Stimulated activated effector memory CD8-positive, alpha-beta T cell treated with anti-CD3 and anti-CD28 coated beads, Interleukin-12 subunit alpha, Interleukin-12 subunit beta, amount 100 ng/mL, for 72 hours (primary cell): ENCODE measurements around the gene CXXC1.
"Not testable (repeated sequence)": the region's sequence is repeated elsewhere in the genome, so short reads cannot be mapped to it uniquely, and the experiment has no call there.

Experiments
- ATAC-seq: fragments of 150-1000 bp; cut with Tn5 transposase; 2 replicates; pipeline ENCODE4 v1.10.0; 2021
- DNase-seq, 2 donors: peaks; one replicate each; pipeline ENCODE4 v3.0.0; 2021 to 2022; ENCODE audit warnings: low spot score in 2 of 2
- H3K27ac Mint-ChIP-seq: one replicate; pipeline ENCODE4 v1.8.0; 2022; ENCODE audit warnings: mild to moderate bottlenecking, mixed read lengths
- H3K36me3 Mint-ChIP-seq: one replicate; pipeline ENCODE4 v1.8.0; 2022; ENCODE audit warnings: mild to moderate bottlenecking, mixed read lengths
- H3K4me1 Mint-ChIP-seq: one replicate; pipeline ENCODE4 v1.8.0; 2022; ENCODE audit warnings: mixed read lengths
- H3K4me3 Mint-ChIP-seq: one replicate; pipeline ENCODE4 v1.8.0; 2022; ENCODE audit warnings: mild to moderate bottlenecking, mixed read lengths
- H3K9me3 Mint-ChIP-seq: one replicate; pipeline ENCODE4 v1.8.0; 2022; ENCODE audit warnings: mixed read lengths

The CXXC1 gene

GRCh38 chr18:50287441-50288347, at the start of gene CXXC1:
CXXC1 (minus strand) TSS chr18:50287692; CDS start chr18:50287589, 103 bp downstream.
- H3K9me3 Mint-ChIP-seq: no peaks in the 10 kb centered on the region
- ATAC-seq (peak; percentile 93), DNase-seq (peak; percentile 86 to 97)
- H3K4me1 Mint-ChIP-seq: peaks cover 55% of the 10 kb centered on the region
- H3K4me3 Mint-ChIP-seq: peak within 1 kb of the TSS; percentile 96
- H3K27ac Mint-ChIP-seq: peak within 1 kb of the TSS; percentile 95
- peaks cover 50% of the 10 kb centered on the region for H3K36me3 Mint-ChIP-seq

- DNase-seq: no peak
- no peaks in the 10 kb centered on the region for H3K9me3 Mint-ChIP-seq
- no peaks in the 10 kb centered on the region for H3K4me1 Mint-ChIP-seq
- no peak overlapping the region for H3K27ac Mint-ChIP-seq
- no peak overlapping the region for H3K4me3 Mint-ChIP-seq
- no peak for ATAC-seq
- no peaks in the 10 kb centered on the region for H3K36me3 Mint-ChIP-seq
Observed at GRCh38 chr18:50334546-50335152, 47.2 kb upstream of the CXXC1 start.

DNA sequence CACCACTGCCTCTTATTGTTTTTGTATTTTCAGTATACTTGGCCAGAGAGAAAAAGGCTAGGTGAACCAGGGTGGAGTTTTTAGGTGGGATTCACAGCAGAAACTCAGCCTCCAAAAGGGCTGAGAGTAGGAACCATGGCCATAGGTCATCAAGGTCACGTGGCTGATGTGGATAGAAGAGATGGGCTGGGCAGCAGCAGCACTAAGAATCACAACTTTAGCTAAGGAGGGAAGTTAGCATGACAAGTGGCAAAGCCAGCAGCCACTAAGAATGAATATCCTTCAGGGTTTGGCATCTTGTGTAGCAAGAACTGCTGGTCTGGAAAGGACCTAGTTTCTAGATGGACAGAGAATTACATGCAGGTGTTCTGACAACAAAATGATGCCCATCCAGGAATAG, 44.2 kb upstream of the CXXC1 start:
- DNase-seq: no peak
- Mint-ChIP-seq H3K9me3 (no peaks in the 10 kb centered on the region), H3K36me3 (no peaks in the 10 kb centered on the region), H3K4me3 (no peak overlapping the region), H3K27ac (no peak overlapping the region), H3K4me1 (no peaks in the 10 kb centered on the region)
- no peak for ATAC-seq

- Mint-ChIP-seq H3K4me1 (no peaks in the 10 kb centered on the region), H3K36me3 (no peaks in the 10 kb centered on the region), H3K27ac (no peak overlapping the region), H3K9me3 (no peaks in the 10 kb centered on the region), H3K4me3 (no peak overlapping the region)
- ATAC-seq (no peak), DNase-seq (no peak)
Observed at GRCh38 chr18:50330176-50330575, 42.7 kb upstream of the CXXC1 start.

- H3K4me1 Mint-ChIP-seq: no peaks in the 10 kb centered on the region
- ATAC-seq (no peak), DNase-seq (no peak)
- no peak overlapping the region for H3K27ac Mint-ChIP-seq
- no peak overlapping the region for H3K4me3 Mint-ChIP-seq
- H3K36me3 Mint-ChIP-seq: no peaks in the 10 kb centered on the region
- no peaks in the 10 kb centered on the region for H3K9me3 Mint-ChIP-seq
Observed at GRCh38 chr18:50327983-50328382, 40.5 kb upstream of the CXXC1 start.

GRCh38 chr18:50320719-50321118, 33.2 kb upstream of the CXXC1 start:
- no peak overlapping the region for H3K27ac Mint-ChIP-seq
- H3K4me1 Mint-ChIP-seq: peaks cover 8% of the 10 kb centered on the region
- H3K36me3 Mint-ChIP-seq: no peaks in the 10 kb centered on the region
- H3K9me3 Mint-ChIP-seq: no peaks in the 10 kb centered on the region
- ATAC-seq (no peak), DNase-seq (no peak)
- peak overlapping the region; percentile 9 for H3K4me3 Mint-ChIP-seq

DNA sequence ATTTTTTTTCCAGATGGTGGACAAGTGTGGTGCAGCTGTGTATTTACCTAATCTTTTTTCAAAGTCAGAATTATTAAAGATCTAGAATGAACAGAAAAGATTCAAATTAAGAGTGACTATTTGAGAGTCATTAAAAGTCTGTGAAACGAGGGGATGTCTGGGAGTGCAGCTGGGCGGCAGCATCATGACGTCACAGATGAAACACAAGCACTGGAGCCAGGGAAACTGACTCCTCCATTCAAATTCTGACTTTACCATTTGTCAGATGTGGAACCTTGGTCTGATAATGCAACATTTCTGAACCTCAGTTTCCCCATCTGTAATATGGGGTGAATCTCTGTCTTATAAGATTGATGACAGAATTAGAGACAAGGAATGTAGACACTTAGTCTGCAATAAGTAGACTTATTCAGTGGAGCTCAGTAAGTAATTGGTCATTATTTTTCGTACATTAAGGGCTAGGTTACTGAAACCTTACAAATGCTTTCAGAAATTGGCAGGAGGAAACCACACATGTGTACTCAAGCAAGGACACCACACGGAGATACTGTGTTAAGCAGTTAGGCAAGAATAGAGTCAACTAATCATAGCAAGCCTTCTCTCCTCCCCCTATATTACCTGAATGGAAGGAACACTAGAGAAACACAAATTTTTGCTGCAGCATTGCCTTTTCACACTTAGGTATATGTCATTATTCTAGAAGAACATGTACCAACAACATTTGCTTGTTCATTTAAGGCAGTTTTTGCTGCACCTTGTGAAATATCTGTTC, 27.8 kb upstream of the CXXC1 start:
- H3K4me3 Mint-ChIP-seq: no peak overlapping the region

GRCh38 chr18:50313873-50314460, 26.5 kb upstream of the CXXC1 start:
- Mint-ChIP-seq H3K4me3 (no peak overlapping the region), H3K9me3 (no peaks in the 10 kb centered on the region), H3K27ac (no peak overlapping the region)

More for the DNA sequence above, 27.8 kb upstream of the CXXC1 start:
- no peaks in the 10 kb centered on the region for H3K4me1 Mint-ChIP-seq
- ATAC-seq: no peak
- H3K9me3 Mint-ChIP-seq: no peaks in the 10 kb centered on the region
- DNase-seq: no peak
- H3K36me3 Mint-ChIP-seq: no peaks in the 10 kb centered on the region
- no peak overlapping the region for H3K27ac Mint-ChIP-seq

GRCh38 chr18:50313031-50313607, 25.6 kb upstream of the CXXC1 start:
- DNase-seq (no peak), ATAC-seq (no peak)
- Mint-ChIP-seq H3K36me3 (no peaks in the 10 kb centered on the region), H3K27ac (peak overlapping the region; percentile 29), H3K4me1 (peaks cover under 1% of the 10 kb centered on the region), H3K4me3 (no peak overlapping the region), H3K9me3 (no peaks in the 10 kb centered on the region)

More at GRCh38 chr18:50313873-50314460, 26.5 kb upstream of the CXXC1 start:
- H3K36me3 Mint-ChIP-seq: no peaks in the 10 kb centered on the region
- DNase-seq (no peak), ATAC-seq (no peak)
- H3K4me1 Mint-ChIP-seq: no peaks in the 10 kb centered on the region

DNA sequence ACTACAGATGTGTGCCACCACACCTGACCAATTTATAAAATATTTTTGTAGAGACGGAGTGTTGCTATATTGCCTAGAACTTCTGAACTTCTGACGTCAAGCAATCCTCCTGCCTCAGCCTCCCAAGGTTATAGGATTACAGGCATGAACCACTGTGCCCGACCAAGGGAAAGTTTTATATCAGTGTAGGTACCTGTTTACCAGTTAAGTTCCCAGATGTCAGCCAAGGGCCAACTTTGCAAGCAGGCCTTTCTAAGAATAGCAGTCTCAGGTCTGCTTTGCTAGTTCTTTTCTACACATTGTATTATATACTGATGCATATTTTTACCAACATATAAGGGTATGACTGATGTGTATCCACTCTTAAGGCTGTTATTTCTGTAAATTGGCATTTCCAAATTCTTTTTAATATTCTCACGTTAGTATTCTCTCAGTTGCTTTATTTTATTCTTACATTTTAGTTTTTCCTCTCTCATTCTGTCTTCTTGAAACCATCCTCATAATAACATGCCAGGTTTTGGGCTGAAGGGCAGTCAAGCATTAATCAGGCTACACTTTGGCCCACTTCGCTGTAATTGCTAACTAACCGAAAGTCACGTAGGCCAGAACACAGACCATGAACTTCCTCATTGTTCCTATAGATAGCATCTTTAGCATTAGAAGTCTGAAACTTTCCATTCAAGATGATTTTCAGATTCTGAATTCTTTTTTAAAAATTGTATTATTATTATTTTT, 25.0 kb upstream of the CXXC1 start:
- H3K36me3 Mint-ChIP-seq: peaks cover 5% of the 10 kb centered on the region
- H3K9me3 Mint-ChIP-seq: no peaks in the 10 kb centered on the region
- peaks cover 7% of the 10 kb centered on the region for H3K4me1 Mint-ChIP-seq
- no peak for ATAC-seq
- no peak overlapping the region for H3K4me3 Mint-ChIP-seq
- no peak overlapping the region for H3K27ac Mint-ChIP-seq
- no peak for DNase-seq

DNA sequence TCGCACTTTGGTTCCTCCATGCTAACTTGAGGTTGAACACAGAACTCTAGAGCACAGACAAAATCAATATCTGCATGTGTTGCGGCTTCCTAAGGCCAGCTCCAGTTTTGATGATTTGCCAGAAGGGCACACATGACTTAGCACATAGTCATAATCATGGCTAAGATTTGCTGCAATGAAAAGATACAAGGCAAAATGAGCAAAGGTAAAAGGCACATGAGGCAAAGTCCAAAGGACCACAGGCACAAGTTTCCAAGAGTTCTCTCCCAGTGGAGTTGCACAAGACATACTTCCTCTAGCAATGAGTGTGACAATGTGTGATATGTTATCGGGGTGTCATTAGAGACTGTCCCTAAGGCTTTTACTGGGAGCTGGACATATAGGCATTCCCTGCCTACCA, 24.2 kb upstream of the CXXC1 start:
- Mint-ChIP-seq H3K4me3 (no peak overlapping the region), H3K36me3 (peaks cover 5% of the 10 kb centered on the region), H3K4me1 (peaks cover 14% of the 10 kb centered on the region), H3K27ac (no peak overlapping the region), H3K9me3 (no peaks in the 10 kb centered on the region)
- no peak for ATAC-seq
- no peak for DNase-seq

GRCh38 chr18:50310080-50310479, 22.6 kb upstream of the CXXC1 start:
- no peak for ATAC-seq
- DNase-seq: no peak
- Mint-ChIP-seq H3K9me3 (peaks cover 3% of the 10 kb centered on the region), H3K4me1 (peaks cover 14% of the 10 kb centered on the region), H3K4me3 (no peak overlapping the region), H3K36me3 (peaks cover 5% of the 10 kb centered on the region), H3K27ac (no peak overlapping the region)

GRCh38 chr18:50308851-50309250, 21.4 kb upstream of the CXXC1 start:
- not testable (repeated sequence) for H3K27ac Mint-ChIP-seq, ATAC-seq, H3K36me3 Mint-ChIP-seq, DNase-seq, H3K9me3 Mint-ChIP-seq, H3K4me3 Mint-ChIP-seq
- peaks cover 14% of the 10 kb centered on the region for H3K4me1 Mint-ChIP-seq

DNA sequence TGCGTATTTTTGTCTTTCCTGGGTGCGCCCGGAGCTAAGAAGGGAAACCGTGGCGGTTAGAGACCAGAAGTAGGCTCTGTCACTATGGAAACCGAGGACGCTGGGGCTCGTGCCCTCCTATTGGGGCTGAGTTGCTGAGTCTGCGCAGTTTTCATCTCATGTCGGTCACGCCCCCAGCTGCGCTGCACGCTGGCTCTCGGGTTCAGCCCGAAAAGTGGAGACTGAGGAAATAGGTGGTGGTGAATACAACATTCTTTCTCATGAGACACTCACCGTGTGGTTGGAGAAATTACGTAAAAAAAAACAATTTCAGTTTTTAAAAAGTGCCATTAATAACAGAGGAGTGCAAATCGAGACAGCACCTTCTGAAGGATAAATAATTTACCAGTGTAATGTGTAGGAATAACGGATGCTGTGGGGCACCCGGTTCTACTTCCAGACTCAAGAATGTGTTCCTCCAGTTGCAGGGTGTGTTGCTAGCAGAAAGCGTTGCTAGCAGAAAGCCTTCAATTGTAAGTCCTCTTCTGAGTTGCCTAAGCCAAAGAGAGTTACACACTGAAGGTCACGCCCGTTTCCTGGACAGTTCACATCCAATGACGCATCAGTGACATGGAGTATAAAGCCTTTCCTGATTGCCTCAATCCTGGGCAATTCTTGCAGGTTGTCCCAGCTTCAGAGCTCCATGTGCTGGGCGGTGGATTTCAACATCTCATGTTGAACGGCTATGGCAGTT, 20.4 kb upstream of the CXXC1 start:
- Mint-ChIP-seq H3K4me3 (peak overlapping the region; percentile 84), H3K36me3 (peaks cover 5% of the 10 kb centered on the region), H3K4me1 (peaks cover 14% of the 10 kb centered on the region), H3K27ac (peak overlapping the region; percentile 55), H3K9me3 (peaks cover 3% of the 10 kb centered on the region)
- ATAC-seq: peak; percentile 100
- DNase-seq: peak; percentile 68 to 90
